ENCODE data around the gene RIT2. TPM values are rescaled to one million over a fixed set of nuclear protein-coding genes. Genes with fewer than 3 reads are reported as not detected.

The RIT2 gene
- total RNA-seq, 1 donor from 2014 or later: not detected

GRCh38 chr18:43081396-43081795, 34.1 kb downstream of the RIT2 start:
- no peak for DNase-seq (ENCODE audit: low read depth in 2 of 2)

- DNase-seq (ENCODE audit: low read depth in 2 of 2): no peak
Measured at GRCh38 chr18:43080671-43081070, 34.8 kb downstream of the RIT2 start.

- DNase-seq (ENCODE audit: low read depth in 2 of 2): no peak
Measured at GRCh38 chr18:43079422-43079821, 36.1 kb downstream of the RIT2 start.

- DNase-seq (ENCODE audit: low read depth in 2 of 2): no peak
Measured at GRCh38 chr18:43078478-43079092, 36.9 kb downstream of the RIT2 start.

- DNase-seq (ENCODE audit: low read depth in 2 of 2): no peak
Measured at GRCh38 chr18:43077510-43078308, 37.8 kb downstream of the RIT2 start.

- DNase-seq (ENCODE audit: low read depth in 2 of 2): no peak
Measured at GRCh38 chr18:43073771-43074170, 41.7 kb downstream of the RIT2 start.

GRCh38 chr18:43068781-43069180, 46.7 kb downstream of the RIT2 start:
- DNase-seq (ENCODE audit: low read depth in 2 of 2): no peak

GRCh38 chr18:43067570-43067969, 47.9 kb downstream of the RIT2 start:
- DNase-seq (ENCODE audit: low read depth in 2 of 2): no peak

GRCh38 chr18:43061816-43062215, 53.7 kb downstream of the RIT2 start:
- no peak for DNase-seq (ENCODE audit: low read depth in 2 of 2)

- no peak for DNase-seq (ENCODE audit: low read depth in 2 of 2)
Measured at GRCh38 chr18:43061318-43061717, 54.2 kb downstream of the RIT2 start.

- DNase-seq (ENCODE audit: low read depth in 2 of 2): no peak
Measured at GRCh38 chr18:43060020-43060419, 55.5 kb downstream of the RIT2 start.

GRCh38 chr18:43054815-43055519, 60.5 kb downstream of the RIT2 start:
- no peak for DNase-seq (ENCODE audit: low read depth in 2 of 2)

GRCh38 chr18:43049021-43049420, 66.5 kb downstream of the RIT2 start:
- DNase-seq (ENCODE audit: low read depth in 2 of 2): no peak

- no peak for DNase-seq (ENCODE audit: low read depth in 2 of 2)
Measured at GRCh38 chr18:43046322-43046721, 69.2 kb downstream of the RIT2 start.

GRCh38 chr18:43043626-43044025, 71.9 kb downstream of the RIT2 start:
- DNase-seq (ENCODE audit: low read depth in 2 of 2): no peak

- DNase-seq (ENCODE audit: low read depth in 2 of 2): no peak
Measured at GRCh38 chr18:43040281-43040680, 75.2 kb downstream of the RIT2 start.

GRCh38 chr18:43034683-43035500, 80.6 kb downstream of the RIT2 start:
- no peak for DNase-seq (ENCODE audit: low read depth in 2 of 2)

- DNase-seq (ENCODE audit: low read depth in 2 of 2): no peak
Measured at GRCh38 chr18:43031169-43031568, 84.3 kb downstream of the RIT2 start.

- DNase-seq (ENCODE audit: low read depth in 2 of 2): no peak
Measured at GRCh38 chr18:43029414-43029813, 86.1 kb downstream of the RIT2 start.

- no peak for DNase-seq (ENCODE audit: low read depth in 2 of 2)
Measured at GRCh38 chr18:43022874-43023273, 92.6 kb downstream of the RIT2 start.

GRCh38 chr18:43017622-43018021, 97.9 kb downstream of the RIT2 start:
- DNase-seq (ENCODE audit: low read depth in 2 of 2): no peak

- no peak for DNase-seq (ENCODE audit: low read depth in 2 of 2)
Measured at GRCh38 chr18:43013486-43013885, 102.0 kb downstream of the RIT2 start.
